HCT116 (cell line): ENCODE data around the gene PLBD2. TPM values are rescaled to one million over a fixed set of nuclear protein-coding genes. Genes with fewer than 3 reads are reported as not detected.

Experiments
- ATAC-seq: fragments of 200-7000 bp; cut with Tn5 transposase; 2 replicates; pipeline ENCODE4 v1.9.1; 2020; ENCODE audit warnings: mild to moderate bottlenecking, moderate library complexity
- BruUV-seq: library from RNA; stranded (reverse); fragments of 400-500 nt; replicated peaks from 2 replicates; lab custom pipeline; 2021; lab: Mats Ljungman, UMichigan
- CTCF ChIA-PET: fragments of 300-600 bp; sonication (Branson Sonifier 250); formaldehyde crosslinking; loops from one replicate; lab custom pipeline; 2021; ENCODE audit warnings: antibody characterized with exemption; lab: Charles Lee
- POLR2A ChIA-PET: fragments of 300-600, 350-600 bp; sonication (Branson Sonifier 250); formaldehyde crosslinking; loops from one replicate; lab custom pipeline; 2021; ENCODE audit warnings: antibody characterized with exemption; lab: Charles Lee
- RAD21 ChIA-PET, 2 experiments: fragments of 300-600 bp; sonication (Branson Sonifier 250); formaldehyde crosslinking; loops; one replicate each; lab custom pipeline; 2023; ENCODE audit warnings: low total read pairs in 2 of 2; ENCODE audit not compliant: uncharacterized antibody in 2 of 2, unreplicated experiment in 2 of 2, low non-redundant PET in 1 of 2; lab: Charles Lee
- DNase-seq: peaks from one replicate; pipeline ENCODE4 v3.0.0-alpha.2; 2010; ENCODE audit warnings: low read depth, low spot score
- H2AFZ ChIP-seq: fragments of 200-600 bp; shearing (Covaris generic), sonication (generic); 2 replicates; pipeline ENCODE4 v1.6.1; 2017; ENCODE audit warnings: low read depth, mixed run types, mixed read lengths, antibody characterized with exemption, low read length; ENCODE audit not compliant: poor library complexity, severe bottlenecking
- H3K27ac ChIP-seq: 2 replicates; pipeline ENCODE4 v1.5.1; 2012; ENCODE audit warnings: low read depth, low read length
- H3K27me3 ChIP-seq: fragments of 200-600 bp; sonication (generic); 2 replicates; pipeline ENCODE4 v1.6.1; 2016; ENCODE audit warnings: mixed run types, low read length, mixed read lengths; ENCODE audit not compliant: insufficient read depth
- H3K36me3 ChIP-seq, 2 experiments: fragments of 200-500 bp in 1 of 2; fragments of 200-600 bp in 1 of 2; sonication (Bioruptor generic) in 1 of 2; sonication (generic) in 1 of 2; 2 replicates each; pipeline versions ENCODE4 v1.5.1 to v1.6.1; 2014 to 2016; ENCODE audit warnings: low read length in 2 of 2, inconsistent platforms in 1 of 2, mixed read lengths in 1 of 2, mixed run types in 1 of 2; ENCODE audit not compliant: insufficient read depth in 2 of 2, control insufficient read depth in 1 of 2
- H3K4me1 ChIP-seq, 2 experiments: fragments of 200-600 bp in 1 of 2; sonication (generic) in 1 of 2; 2 replicates each; pipeline versions ENCODE4 v1.5.1 to v1.6.1; 2012 to 2017; ENCODE audit warnings: low read length in 2 of 2, inconsistent platforms in 1 of 2, mild to moderate bottlenecking in 1 of 2, mixed read lengths in 1 of 2, mixed run types in 1 of 2, moderate library complexity in 1 of 2; ENCODE audit not compliant: insufficient read depth in 2 of 2, control insufficient read depth in 1 of 2
- H3K4me2 ChIP-seq: fragments of 200-600 bp; sonication (generic); 2 replicates; pipeline ENCODE4 v1.6.1; 2017; ENCODE audit warnings: mixed run types, low read length, mixed read lengths
- H3K4me3 ChIP-seq, 2 experiments: fragments of 200-600 bp in 1 of 2; sonication (generic) in 1 of 2; replicated peaks in 1 of 2; 2 replicates each; pipeline ENCODE4 v1.5.1; 2011 to 2016; ENCODE audit warnings: low read length in 2 of 2, control low read depth in 1 of 2, low read depth in 1 of 2, mild to moderate bottlenecking in 1 of 2, mixed read lengths in 1 of 2, mixed run types in 1 of 2
- H3K79me2 ChIP-seq: fragments of 200-600 bp; sonication (generic); 2 replicates; pipeline ENCODE4 v1.6.1; 2017; ENCODE audit warnings: mild to moderate bottlenecking, mixed run types, low read length, moderate library complexity, mixed read lengths; ENCODE audit not compliant: insufficient read depth
- H3K9ac ChIP-seq: fragments of 200-600 bp; sonication (generic); 2 replicates; pipeline ENCODE4 v1.6.1; 2016; ENCODE audit warnings: low read length, mixed read lengths
- H3K9me2 ChIP-seq: fragments of 200-600 bp; sonication (generic), shearing (Covaris generic); 2 replicates; pipeline ENCODE4 v1.6.1; 2017; ENCODE audit warnings: mixed run types, mild to moderate bottlenecking, moderate library complexity; ENCODE audit not compliant: insufficient read depth
- H3K9me3 ChIP-seq, 2 experiments: fragments of 200-500 bp in 1 of 2; fragments of 200-600 bp in 1 of 2; sonication (Bioruptor generic) in 1 of 2; sonication (generic) in 1 of 2; 2 replicates each; pipeline ENCODE4 v1.6.1; 2014 to 2017; ENCODE audit warnings: low read length in 2 of 2, mixed read lengths in 2 of 2, inconsistent platforms in 1 of 2, low read depth in 1 of 2, mild to moderate bottlenecking in 1 of 2, mixed run types in 1 of 2, moderate library complexity in 1 of 2; ENCODE audit not compliant: control insufficient read depth in 1 of 2, insufficient read depth in 1 of 2
- H4K20me1 ChIP-seq: fragments of 200-600 bp; sonication (generic), shearing (Covaris generic); 2 replicates; pipeline ENCODE4 v1.6.1; 2017; ENCODE audit warnings: mixed run types, mild to moderate bottlenecking, moderate library complexity; ENCODE audit not compliant: insufficient read depth
- ATF3 ChIP-seq: IDR thresholded peaks from 2 replicates; pipeline ENCODE4 v1.6.1; 2012
- CEBPB ChIP-seq: IDR thresholded peaks from 2 replicates; pipeline ENCODE4 v1.6.1; 2012; ENCODE audit warnings: low read depth
- CTCF ChIP-seq, 3 experiments: fragments of 200-600 bp in 1 of 3; sonication (generic) in 1 of 3; IDR thresholded peaks in 2 of 3; conservative IDR thresholded peaks in 1 of 3; 2 replicates each; pipeline ENCODE4 v1.5.1; 2012 to 2017; ENCODE audit warnings: low read depth in 2 of 3, low read length in 2 of 3, antibody characterized with exemption in 1 of 3, borderline replicate concordance in 1 of 3, control low read depth in 1 of 3, mild to moderate bottlenecking in 1 of 3, mixed read lengths in 1 of 3, mixed run types in 1 of 3, moderate library complexity in 1 of 3; ENCODE audit not compliant: insufficient read depth in 1 of 3
- EGR1 ChIP-seq: IDR thresholded peaks from 2 replicates; pipeline ENCODE4 v1.6.1; 2012; ENCODE audit warnings: low read depth
- ELF1 ChIP-seq: IDR thresholded peaks from 2 replicates; pipeline ENCODE4 v1.6.1; 2012; ENCODE audit warnings: low read depth, borderline replicate concordance
- FOSL1 ChIP-seq: IDR thresholded peaks from 2 replicates; pipeline ENCODE4 v1.6.1; 2012; ENCODE audit warnings: low read depth
- JUND ChIP-seq: IDR thresholded peaks from 2 replicates; pipeline ENCODE4 v1.6.1; 2012
- RAD21 ChIP-seq: IDR thresholded peaks from 2 replicates; pipeline ENCODE4 v1.6.1; 2012; ENCODE audit warnings: low read depth, mild to moderate bottlenecking
- SIN3A ChIP-seq: IDR thresholded peaks from 2 replicates; pipeline ENCODE4 v1.6.1; 2012; ENCODE audit warnings: low read depth
- SP1 ChIP-seq: IDR thresholded peaks from 2 replicates; pipeline ENCODE4 v1.6.1; 2012; ENCODE audit warnings: low read depth
- YY1 ChIP-seq: IDR thresholded peaks from 2 replicates; pipeline ENCODE4 v1.6.1; 2011; ENCODE audit warnings: low read length, low read depth, moderate library complexity, mild to moderate bottlenecking; ENCODE audit not compliant: insufficient replicate concordance; ENCODE audit errors: extremely low read depth
- ZFX ChIP-seq: fragments of 450-650 bp; IDR thresholded peaks from 2 replicates; pipeline ENCODE4 v1.6.1; 2017
- ZNF274 ChIP-seq: fragments of 200-500 bp; sonication (Bioruptor generic); IDR thresholded peaks from 2 replicates; pipeline ENCODE4 v1.6.1; 2014; ENCODE audit warnings: mild to moderate bottlenecking, low read depth, low read length, inconsistent platforms
- intact Hi-C: fragments of 100-400 bp; cut with micrococcal nuclease; formaldehyde crosslinking; loops from 2 replicates; pipeline ENCODE4 v1.10.0; 2022
- total RNA-seq: library from RNA; stranded (reverse); gene quantifications from one replicate; pipeline ENCODE4 v1.2.1, GENCODE V29; 2021; ENCODE audit not compliant: unreplicated experiment

The PLBD2 gene
- total RNA-seq, 1 experiment from 2014 or later: 45.0 TPM

GRCh38 chr12:113322343-113322742, 36.0 kb upstream of the PLBD2 start:
- ChIA-PET POLR2A (no interaction called here), CTCF (no interaction called here)
- DNase-seq (no peak), ATAC-seq (no peak)
- Histone ChIP-seq H4K20me1 (no peaks in the 10 kb centered on the region), H3K27me3 (no peaks in the 10 kb centered on the region), H3K9me3 (no peaks in the 10 kb centered on the region), H3K9ac (no peak overlapping the region), H3K27ac (no peak overlapping the region)
- BruUV-seq: no TSS peak
- TF ChIP-seq RAD21 (no peak), ZNF274 (no peak), JUND (no peak), EGR1 (no peak), CTCF (IDR thresholded peaks at IDR 0.05 in 2 of 3, conservative IDR thresholded peaks at IDR 0.05 in 1 of 3; ENCODE audit: borderline replicate concordance in 1 of 3, insufficient read depth in 1 of 3, low read depth in 2 of 3, low read length in 2 of 3) (no peak), SP1 (no peak), ATF3 (no peak), YY1 (no peak), SIN3A (no peak), FOSL1 (no peak), ELF1 (no peak), CEBPB (no peak), ZFX (no peak)
- TF ChIP-seq, all 23 proteins: peak for 0
- intact Hi-C loops: no loop called here
- Histone ChIP-seq H2AFZ (no peak overlapping the region), H3K9me2 (no peaks in the 10 kb centered on the region), H3K4me1 (no peaks in the 10 kb centered on the region), H3K4me3 (no peak overlapping the region), H3K4me2 (no peak overlapping the region), H3K36me3 (peaks cover 18 to 19% of the 10 kb centered on the region in 2 experiments), H3K79me2 (no peaks in the 10 kb centered on the region; the same call in 1 of the 2 replicates)
- RAD21 ChIA-PET: no interaction called here
